IPS DF 6.9 (cell line): ENCODE measurements around the gene GALNT16.
A peak's percentile ranks its signal among the peaks of the same experiment; 100 is the strongest.

ENCODE experiments used
- DNase-seq: peaks from one replicate; pipeline ENCODE4 v3.0.0-alpha.2; 2013; ENCODE audit warnings: low read depth, low spot score
- H3K27ac ChIP-seq: one replicate; pipeline ENCODE4 v1.5.1; 2013; ENCODE audit warnings: low read length, control low read depth
- H3K27me3 ChIP-seq: 2 replicates; pipeline ENCODE4 v1.6.1; 2013; ENCODE audit warnings: mild to moderate bottlenecking, low read length; ENCODE audit not compliant: control insufficient read depth, insufficient read depth
- H3K36me3 ChIP-seq: 2 replicates; pipeline ENCODE4 v1.6.1; 2013; ENCODE audit warnings: low read length; ENCODE audit not compliant: control insufficient read depth, insufficient read depth
- H3K4me1 ChIP-seq: 2 replicates; pipeline ENCODE4 v1.6.1; 2013; ENCODE audit warnings: low read length; ENCODE audit not compliant: control insufficient read depth, insufficient read depth
- H3K4me3 ChIP-seq: 2 replicates; pipeline ENCODE4 v1.5.1; 2013; ENCODE audit warnings: mild to moderate bottlenecking, low read length
- H3K9me3 ChIP-seq: 2 replicates; pipeline ENCODE4 v1.6.1; 2013; ENCODE audit warnings: low read length, inconsistent platforms; ENCODE audit not compliant: control insufficient read depth, insufficient read depth
- WGBS: extraction: QIAGEN DNeasy Blood & Tissue Kit; methylation state at CpG from one replicate; pipeline ENCODE4 v1.1.7; 2013; ENCODE audit warnings: mixed read lengths, missing lambda C conversion rate; ENCODE audit not compliant: insufficient read length, insufficient coverage; 5-methylcytosine and 5-hydroxymethylcytosine counted together

Gene GALNT16

DNA sequence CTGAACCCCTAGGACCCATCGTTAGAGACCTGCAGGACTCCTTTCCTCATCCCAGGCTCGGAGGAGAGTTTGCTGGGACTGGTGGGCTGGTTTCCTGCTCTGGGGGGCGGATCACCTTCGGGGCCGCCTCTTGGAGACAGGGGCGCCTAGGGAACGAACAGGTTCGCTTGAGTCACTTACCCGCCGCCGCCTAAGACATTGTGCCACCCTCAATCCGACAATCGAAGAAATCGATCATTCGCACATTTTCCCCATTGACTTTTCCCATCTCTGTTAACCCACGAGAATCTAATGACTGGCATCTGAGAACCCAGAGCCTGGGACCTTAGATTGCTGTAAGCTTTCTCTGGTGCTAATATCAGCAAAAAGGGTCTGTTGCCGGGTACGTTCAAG lies 138.9 kb downstream of the GALNT16 start:
- WGBS, result no CpG with 5 or more reads among the region's 18 CpGs
- Histone ChIP-seq H3K4me3 (peak overlapping the region; percentile 98), H3K4me1 (no peaks in the 10 kb centered on the region), H3K27me3 (no peaks in the 10 kb centered on the region), H3K27ac (no peak overlapping the region), H3K36me3 (0 out of 2 replicates have a peak, but pooled peaks cover 2% of the 10 kb centered on the region), H3K9me3 (no peaks in the 10 kb centered on the region)
- DNase-seq, result no peak

- H3K36me3 ChIP-seq, result 0 out of 2 replicates have a peak, but pooled peaks cover 2% of the 10 kb centered on the region
- H3K27ac ChIP-seq, result no peak overlapping the region
- no CpG with 5 or more reads among the region's 8 CpGs for WGBS
- no peaks in the 10 kb centered on the region for H3K27me3 ChIP-seq
- H3K4me1 ChIP-seq, result no peaks in the 10 kb centered on the region
- no peak for DNase-seq
- no peaks in the 10 kb centered on the region for H3K9me3 ChIP-seq
- no peak overlapping the region for H3K4me3 ChIP-seq
Measured at GRCh38 chr14:69399750-69400149, 139.8 kb downstream of the GALNT16 start.

GRCh38 chr14:69400154-69400553 lies 140.2 kb downstream of the GALNT16 start:
- 100% methylated on average over 2 of the region's 6 CpGs for WGBS
- Histone ChIP-seq H3K36me3 (no peaks in the 10 kb centered on the region), H3K27ac (no peak overlapping the region)

GRCh38 chr14:69401841-69402240 lies 141.9 kb downstream of the GALNT16 start:
- no CpG with 5 or more reads among the region's 2 CpGs for WGBS
- Histone ChIP-seq H3K27ac (no peak overlapping the region), H3K27me3 (no peaks in the 10 kb centered on the region), H3K36me3 (no peaks in the 10 kb centered on the region), H3K9me3 (no peaks in the 10 kb centered on the region), H3K4me3 (no peak overlapping the region), H3K4me1 (no peaks in the 10 kb centered on the region)
- DNase-seq, result no peak

More at GRCh38 chr14:69400154-69400553, 140.2 kb downstream of the GALNT16 start:
- Histone ChIP-seq H3K27me3 (no peaks in the 10 kb centered on the region), H3K4me1 (no peaks in the 10 kb centered on the region), H3K9me3 (no peaks in the 10 kb centered on the region), H3K4me3 (no peak overlapping the region)
- no peak for DNase-seq

DNA sequence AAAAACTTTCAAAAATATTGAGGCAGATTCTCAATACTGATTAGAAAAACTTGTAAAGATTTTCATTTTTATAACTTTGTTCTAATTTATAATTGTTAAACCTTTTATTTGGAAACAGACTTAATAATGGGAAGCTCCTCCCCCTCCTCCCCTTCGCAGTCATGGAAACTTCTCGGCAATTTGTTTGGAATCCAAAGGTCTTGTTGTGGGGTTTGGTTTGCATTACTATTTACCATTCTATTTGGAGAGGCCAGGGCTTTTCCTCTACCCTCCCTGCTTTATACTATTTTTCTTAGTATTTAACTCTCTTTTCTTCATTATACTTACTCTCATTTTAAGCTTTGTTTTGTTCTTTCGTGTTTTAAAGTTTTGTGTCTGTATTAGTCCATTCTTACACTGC lies 144.5 kb downstream of the GALNT16 start:
- no peaks in the 10 kb centered on the region for H3K36me3 ChIP-seq

GRCh38 chr14:69404883-69405282 lies 144.9 kb downstream of the GALNT16 start:
- DNase-seq, result no peak
- Histone ChIP-seq H3K4me1 (no peaks in the 10 kb centered on the region), H3K9me3 (no peaks in the 10 kb centered on the region), H3K36me3 (no peaks in the 10 kb centered on the region), H3K4me3 (no peak overlapping the region), H3K27me3 (no peaks in the 10 kb centered on the region), H3K27ac (no peak overlapping the region)
- WGBS, result no CpG with 5 or more reads among the region's 5 CpGs

More for the DNA sequence above, 144.5 kb downstream of the GALNT16 start:
- Histone ChIP-seq H3K27ac (no peak overlapping the region), H3K9me3 (no peaks in the 10 kb centered on the region), H3K27me3 (no peaks in the 10 kb centered on the region), H3K4me3 (no peak overlapping the region), H3K4me1 (no peaks in the 10 kb centered on the region)
- no peak for DNase-seq
- WGBS, result no CpG with 5 or more reads among the region's 3 CpGs

DNA sequence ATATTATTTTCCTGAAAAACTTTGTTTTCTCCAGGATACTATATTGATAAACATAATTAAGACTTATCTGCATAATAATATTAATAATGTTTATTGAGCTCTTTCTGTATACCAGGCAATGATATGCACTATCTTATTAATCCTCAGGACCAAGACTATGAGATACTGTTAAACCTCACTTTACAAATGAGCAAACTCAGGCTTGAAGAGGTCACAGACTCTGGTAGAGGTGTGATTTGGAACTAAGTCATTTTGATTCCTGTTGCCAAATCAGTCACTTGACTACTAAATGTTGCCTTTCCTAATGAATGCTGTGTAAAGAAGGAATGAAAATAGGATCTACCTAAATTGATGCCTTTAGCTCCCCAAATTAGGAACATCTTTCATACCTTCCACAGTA lies 145.8 kb downstream of the GALNT16 start:
- Histone ChIP-seq H3K4me1 (no peaks in the 10 kb centered on the region), H3K36me3 (no peaks in the 10 kb centered on the region), H3K4me3 (no peak overlapping the region), H3K27ac (no peak overlapping the region), H3K27me3 (no peaks in the 10 kb centered on the region), H3K9me3 (no peaks in the 10 kb centered on the region)
- no peak for DNase-seq
